ENCODE results near the gene DOCK2.

DOCK2 gene

GRCh38 chr5:169742771-169743296 lies 105.8 kb downstream of the DOCK2 start:
- peaks cover 17% of the 10 kb centered on the region; the same call in 1 of the 2 replicates for H3K36me3 ChIP-seq (ENCODE audit: low read length)
- no peaks in the 10 kb centered on the region for H3K9me2 ChIP-seq (replicated peaks; ENCODE audit: insufficient read depth, low read length)
- no peak overlapping the region for H3K9ac ChIP-seq (ENCODE audit: low read length)
- TF ChIP-seq CTCF (IDR thresholded peaks at IDR 0.05; ENCODE audit: insufficient read depth, low read length, poor library complexity, severe bottlenecking) = no peak
- no peak for TF ChIP-seq EZH2phosphoT487 (conservative IDR thresholded peaks at IDR 0.05; ENCODE audit: low read length)
- no peak overlapping the region for H2AFZ ChIP-seq (ENCODE audit: low read depth, low read length, severe bottlenecking)
- H3K27me3 ChIP-seq (ENCODE audit: low read length) = no peaks in the 10 kb centered on the region
- H3K4me2 ChIP-seq (ENCODE audit: low read depth, low read length, poor library complexity, severe bottlenecking) = no peak overlapping the region
- H3K4me3 ChIP-seq (ENCODE audit: insufficient read depth, low read length, poor library complexity, severe bottlenecking) = no peak overlapping the region
- H3K27ac ChIP-seq (ENCODE audit: low read depth, low read length) = no peak overlapping the region
- H3K9me3 ChIP-seq (ENCODE audit: insufficient read depth, low read length) = no peaks in the 10 kb centered on the region
- H3K79me2 ChIP-seq (ENCODE audit: insufficient read depth, low read length) = peaks cover 3% of the 10 kb centered on the region; the same call in 1 of the 2 replicates
- no peaks in the 10 kb centered on the region for H4K20me1 ChIP-seq (ENCODE audit: low read depth, low read length)
- 0 out of 2 replicates have a peak, but pooled peaks cover 6% of the 10 kb centered on the region for H3F3A ChIP-seq (ENCODE audit: insufficient read depth)

GRCh38 chr5:169744336-169744735 lies 107.3 kb downstream of the DOCK2 start:
- no peaks in the 10 kb centered on the region for H3K9me3 ChIP-seq (ENCODE audit: insufficient read depth, low read length)
- no peak overlapping the region for H3K27ac ChIP-seq (ENCODE audit: low read depth, low read length)
- 0 out of 2 replicates have a peak, but pooled peaks cover 6% of the 10 kb centered on the region for H3F3A ChIP-seq (ENCODE audit: insufficient read depth)
- H4K20me1 ChIP-seq (ENCODE audit: low read depth, low read length) = no peaks in the 10 kb centered on the region
- peaks cover 31% of the 10 kb centered on the region; the same call in 1 of the 2 replicates for H3K36me3 ChIP-seq (ENCODE audit: low read length)
- H3K9ac ChIP-seq (ENCODE audit: low read length) = no peak overlapping the region
- TF ChIP-seq CTCF (IDR thresholded peaks at IDR 0.05; ENCODE audit: insufficient read depth, low read length, poor library complexity, severe bottlenecking) (no peak), EZH2phosphoT487 (conservative IDR thresholded peaks at IDR 0.05; ENCODE audit: low read length) (no peak)
- H2AFZ ChIP-seq (ENCODE audit: low read depth, low read length, severe bottlenecking) = no peak overlapping the region
- no peak overlapping the region for H3K4me3 ChIP-seq (ENCODE audit: insufficient read depth, low read length, poor library complexity, severe bottlenecking)
- peaks cover 3% of the 10 kb centered on the region; the same call in 1 of the 2 replicates for H3K79me2 ChIP-seq (ENCODE audit: insufficient read depth, low read length)
- H3K9me2 ChIP-seq (replicated peaks; ENCODE audit: insufficient read depth, low read length) = no peaks in the 10 kb centered on the region
- no peak overlapping the region for H3K4me2 ChIP-seq (ENCODE audit: low read depth, low read length, poor library complexity, severe bottlenecking)
- H3K27me3 ChIP-seq (ENCODE audit: low read length) = no peaks in the 10 kb centered on the region

- Histone ChIP-seq H3K4me2 (ENCODE audit: low read depth, low read length, poor library complexity, severe bottlenecking) (no peak overlapping the region), H3K9me3 (ENCODE audit: insufficient read depth, low read length) (no peaks in the 10 kb centered on the region), H3K9me2 (replicated peaks; ENCODE audit: insufficient read depth, low read length) (no peaks in the 10 kb centered on the region), H3K27ac (ENCODE audit: low read depth, low read length) (no peak overlapping the region), H3F3A (ENCODE audit: insufficient read depth) (no peaks in the 10 kb centered on the region), H4K20me1 (ENCODE audit: low read depth, low read length) (no peaks in the 10 kb centered on the region), H3K79me2 (ENCODE audit: insufficient read depth, low read length) (no peaks in the 10 kb centered on the region), H3K4me3 (ENCODE audit: insufficient read depth, low read length, poor library complexity, severe bottlenecking) (no peak overlapping the region), H2AFZ (ENCODE audit: low read depth, low read length, severe bottlenecking) (no peak overlapping the region), H3K36me3 (ENCODE audit: low read length) (peaks cover 21% of the 10 kb centered on the region; the same call in 1 of the 2 replicates), H3K9ac (ENCODE audit: low read length) (no peak overlapping the region), H3K27me3 (ENCODE audit: low read length) (no peaks in the 10 kb centered on the region)
- TF ChIP-seq CTCF (IDR thresholded peaks at IDR 0.05; ENCODE audit: insufficient read depth, low read length, poor library complexity, severe bottlenecking) (no peak), EZH2phosphoT487 (conservative IDR thresholded peaks at IDR 0.05; ENCODE audit: low read length) (no peak)
Measured at GRCh38 chr5:169745441-169746146, 108.5 kb downstream of the DOCK2 start.
